GM12892 (cell line): ENCODE results near the gene NOC4L.

ENCODE experiments used
- POLR2A ChIP-seq: IDR thresholded peaks from 2 replicates; pipeline ENCODE4 v1.6.1; 2011; ENCODE audit warnings: low read depth, low read length, control low read depth
- POLR2AphosphoS5 ChIP-seq: IDR thresholded peaks from 2 replicates; pipeline ENCODE4 v1.6.1; 2011; ENCODE audit warnings: low read depth, low read length, control low read depth
- TAF1 ChIP-seq: IDR thresholded peaks from 2 replicates; pipeline ENCODE4 v1.6.1; 2011; ENCODE audit warnings: low read depth, mild to moderate bottlenecking, control low read depth, low read length, borderline replicate concordance

GRCh38 chr12:132189378-132190011, 45.2 kb downstream of the NOC4L start:
- TF ChIP-seq POLR2A (no peak), POLR2AphosphoS5 (no peak), TAF1 (no peak)
